Progenitor cell of endocrine pancreas (in vitro differentiated cells): Measurements from ENCODE around the gene KRT6C. TPM values are rescaled to one million over a fixed set of nuclear protein-coding genes. Genes with fewer than 3 reads are reported as not detected.

Experiments used
- DNase-seq: peaks from one replicate; pipeline ENCODE4 v3.0.0; 2021; ENCODE audit warnings: low spot score; ENCODE audit not compliant: unreplicated experiment
- H3K27ac Mint-ChIP-seq: 2 replicates; pipeline ENCODE4 v1.8.0; 2021; ENCODE audit warnings: mild to moderate bottlenecking, moderate library complexity, mixed read lengths
- H3K27me3 Mint-ChIP-seq: 2 replicates; pipeline ENCODE4 v1.8.0; 2021; ENCODE audit warnings: mixed read lengths
- H3K36me3 Mint-ChIP-seq: 2 replicates; pipeline ENCODE4 v1.8.0; 2022; ENCODE audit warnings: mixed read lengths; ENCODE audit not compliant: insufficient read depth
- H3K4me1 Mint-ChIP-seq: 2 replicates; pipeline ENCODE4 v1.8.0; 2021; ENCODE audit warnings: low read depth, mixed read lengths
- H3K4me3 Mint-ChIP-seq: 2 replicates; pipeline ENCODE4 v1.8.0; 2021; ENCODE audit warnings: low read depth, mild to moderate bottlenecking, moderate library complexity, mixed read lengths
- H3K9me3 Mint-ChIP-seq: 2 replicates; pipeline ENCODE4 v1.8.0; 2021; ENCODE audit warnings: low read depth, mixed read lengths
- total RNA-seq: library from RNA; stranded (reverse); gene quantifications from 2 replicates; pipeline ENCODE4 v1.2.1, GENCODE V29; 2021
- TF ChIP-seq, protein P1 (sequence below): fragments of 200-600 bp; sonication (generic); IDR thresholded peaks from one replicate; pipeline ENCODE4 v1.5.0; 2021; ENCODE audit warnings: antibody characterized with exemption, mild to moderate bottlenecking; ENCODE audit not compliant: unreplicated experiment

KRT6C gene
- total RNA-seq, 1 donor from 2014 or later = not detected

DNA sequence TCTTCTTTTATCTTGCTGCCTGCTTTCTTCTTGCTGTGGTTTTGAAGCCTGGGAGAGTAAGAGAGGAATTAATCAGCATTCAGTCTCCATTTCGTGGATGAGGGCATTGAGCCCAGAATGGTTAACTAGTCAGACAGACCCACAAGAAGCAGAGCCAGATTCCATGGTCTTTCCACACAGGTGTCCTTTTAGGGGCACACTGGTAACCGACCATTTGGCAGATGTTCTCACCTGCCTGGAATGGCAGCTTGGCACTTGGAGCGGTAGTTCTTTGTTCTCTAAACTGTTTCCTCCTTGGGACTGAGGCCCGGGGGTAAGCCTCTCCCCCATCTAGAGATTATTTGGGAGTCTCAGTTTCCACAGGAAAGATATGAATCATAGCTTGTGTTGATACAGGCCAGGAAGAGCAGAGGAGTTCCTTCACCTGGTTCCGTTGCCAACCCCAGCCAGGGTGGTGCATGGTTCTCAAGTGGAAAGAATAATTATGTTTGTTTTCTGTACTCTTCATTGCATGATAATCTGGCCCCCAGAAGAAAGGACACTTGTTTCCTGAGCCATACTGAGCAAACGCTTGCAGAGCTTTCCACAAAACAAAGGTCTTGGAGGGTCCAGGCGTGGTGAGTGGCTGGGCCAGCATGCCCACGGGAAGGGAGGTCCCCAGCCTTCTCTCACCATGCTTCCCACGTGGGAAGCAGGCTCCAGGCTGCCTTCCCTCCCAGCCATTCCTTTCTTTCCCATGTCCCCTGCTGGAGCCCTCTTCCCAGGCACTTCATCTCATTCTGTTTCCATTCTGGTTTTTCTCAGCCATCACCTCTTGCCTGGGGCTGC lies 37.4 kb downstream of the KRT6C start:
- H3K9me3 Mint-ChIP-seq = no peaks in the 10 kb centered on the region
- no peak overlapping the region for H3K27ac Mint-ChIP-seq
- no peaks in the 10 kb centered on the region for H3K36me3 Mint-ChIP-seq
- peaks cover 18% of the 10 kb centered on the region for H3K27me3 Mint-ChIP-seq
- DNase-seq = no peak
- TF ChIP-seq, protein P1, sequence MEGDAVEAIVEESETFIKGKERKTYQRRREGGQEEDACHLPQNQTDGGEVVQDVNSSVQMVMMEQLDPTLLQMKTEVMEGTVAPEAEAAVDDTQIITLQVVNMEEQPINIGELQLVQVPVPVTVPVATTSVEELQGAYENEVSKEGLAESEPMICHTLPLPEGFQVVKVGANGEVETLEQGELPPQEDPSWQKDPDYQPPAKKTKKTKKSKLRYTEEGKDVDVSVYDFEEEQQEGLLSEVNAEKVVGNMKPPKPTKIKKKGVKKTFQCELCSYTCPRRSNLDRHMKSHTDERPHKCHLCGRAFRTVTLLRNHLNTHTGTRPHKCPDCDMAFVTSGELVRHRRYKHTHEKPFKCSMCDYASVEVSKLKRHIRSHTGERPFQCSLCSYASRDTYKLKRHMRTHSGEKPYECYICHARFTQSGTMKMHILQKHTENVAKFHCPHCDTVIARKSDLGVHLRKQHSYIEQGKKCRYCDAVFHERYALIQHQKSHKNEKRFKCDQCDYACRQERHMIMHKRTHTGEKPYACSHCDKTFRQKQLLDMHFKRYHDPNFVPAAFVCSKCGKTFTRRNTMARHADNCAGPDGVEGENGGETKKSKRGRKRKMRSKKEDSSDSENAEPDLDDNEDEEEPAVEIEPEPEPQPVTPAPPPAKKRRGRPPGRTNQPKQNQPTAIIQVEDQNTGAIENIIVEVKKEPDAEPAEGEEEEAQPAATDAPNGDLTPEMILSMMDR = no peak
- peaks cover 21% of the 10 kb centered on the region for H3K4me1 Mint-ChIP-seq
- H3K4me3 Mint-ChIP-seq = no peak overlapping the region

DNA sequence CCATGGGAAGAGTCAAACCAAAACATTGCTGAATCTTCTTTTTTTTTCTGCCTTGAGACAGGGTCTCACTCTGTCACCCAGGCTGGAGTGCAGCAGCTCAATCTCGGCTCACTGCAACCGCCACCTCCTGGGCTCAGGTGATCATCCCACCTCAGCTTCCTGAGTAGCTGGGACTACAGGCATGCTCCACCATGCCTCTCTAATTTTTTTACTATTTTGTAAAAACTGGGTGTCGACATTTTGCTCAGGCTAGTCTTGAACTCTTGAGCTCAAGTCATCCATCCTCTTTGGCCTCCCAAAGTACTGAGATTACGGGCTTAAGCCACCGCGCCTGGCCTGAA lies 38.0 kb downstream of the KRT6C start:
- Mint-ChIP-seq H3K4me3 (no peak overlapping the region), H3K27ac (no peak overlapping the region), H3K36me3 (no peaks in the 10 kb centered on the region), H3K9me3 (no peaks in the 10 kb centered on the region), H3K27me3 (peaks cover 23% of the 10 kb centered on the region), H3K4me1 (peaks cover 15% of the 10 kb centered on the region)
- no peak for DNase-seq
- TF ChIP-seq, protein P1 = no peak

DNA sequence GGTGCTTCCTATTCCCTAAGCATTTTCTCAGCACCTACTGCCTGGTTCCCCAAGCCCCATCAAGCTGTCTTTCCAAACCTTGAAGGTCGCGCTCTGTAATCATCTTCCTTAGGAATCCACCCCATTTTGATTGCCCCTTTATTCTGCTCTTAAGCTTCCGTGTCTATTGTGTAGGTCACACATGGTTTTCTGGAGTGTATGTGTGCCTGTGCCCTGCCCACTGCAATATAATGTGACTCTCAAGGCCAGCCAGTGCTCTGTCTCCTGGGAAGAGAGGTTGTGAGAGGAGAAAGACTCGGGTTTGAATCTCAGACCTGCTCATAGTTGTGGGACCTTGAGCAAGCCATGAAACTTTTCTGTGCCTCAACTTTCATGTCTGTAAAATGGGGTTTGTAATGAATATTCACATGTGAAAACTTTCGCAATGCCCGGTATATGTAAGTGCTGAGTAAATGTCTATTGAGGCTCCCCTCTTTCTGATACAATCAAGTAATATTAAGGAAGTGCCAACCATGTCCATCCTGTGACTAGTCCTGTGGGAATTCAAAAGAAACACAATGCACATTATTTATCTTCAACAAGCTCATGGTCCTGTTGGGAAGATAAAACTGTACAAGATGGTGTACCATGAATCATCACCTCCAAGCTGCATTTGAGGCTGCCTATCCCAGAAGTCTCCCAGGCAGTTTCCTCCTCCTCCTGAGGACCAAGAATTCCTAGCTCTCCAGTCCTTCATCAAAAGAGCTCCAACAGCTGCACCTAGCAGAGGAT lies 38.7 kb downstream of the KRT6C start:
- no peak for DNase-seq
- H3K4me1 Mint-ChIP-seq = peaks cover 14% of the 10 kb centered on the region
- H3K36me3 Mint-ChIP-seq = no peaks in the 10 kb centered on the region
- H3K4me3 Mint-ChIP-seq = no peak overlapping the region
- H3K27ac Mint-ChIP-seq = no peak overlapping the region
- TF ChIP-seq, protein P1 = no peak
- peaks cover 30% of the 10 kb centered on the region for H3K27me3 Mint-ChIP-seq
- no peaks in the 10 kb centered on the region for H3K9me3 Mint-ChIP-seq

DNA sequence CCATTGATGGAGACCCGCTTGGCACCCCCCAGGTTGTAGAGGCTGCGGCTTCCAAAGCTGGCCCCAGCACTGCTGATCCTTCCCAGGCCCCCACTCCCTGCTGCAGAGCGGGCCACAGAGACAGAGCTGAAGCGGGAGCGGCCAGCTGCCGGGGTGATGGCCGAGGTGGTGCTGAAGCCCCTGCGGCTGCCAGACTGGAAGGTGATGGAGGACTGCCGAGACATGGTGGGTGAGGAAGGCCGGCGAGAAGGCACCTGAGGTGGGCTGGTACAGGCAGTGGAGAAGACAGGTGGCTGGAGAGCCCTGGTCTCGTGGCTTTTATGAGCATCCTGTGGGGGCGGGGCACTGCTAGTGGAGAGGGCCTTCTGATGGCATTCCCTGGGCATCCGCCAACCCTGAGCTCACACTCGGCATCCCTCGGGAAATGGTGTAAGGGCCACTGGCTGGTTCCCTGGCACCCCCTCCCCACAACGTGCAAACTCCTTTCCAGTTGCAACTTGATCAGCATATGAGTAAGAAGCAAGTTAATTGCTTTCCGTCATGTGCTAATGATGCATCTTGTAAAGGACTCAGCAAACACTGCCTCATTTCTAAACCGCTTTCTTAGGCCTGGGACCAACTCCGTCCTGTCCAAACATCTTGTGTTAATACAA lies 39.4 kb downstream of the KRT6C start, which contains the start of gene KRT75:
KRT75 (minus strand) TSS at position 291 of the 653 bp plus-strand sequence; CDS start at position 224, 67 bp downstream.
- TF ChIP-seq, protein P1 = no peak
- DNase-seq = no peak
- Mint-ChIP-seq H3K9me3 (no peaks in the 10 kb centered on the region), H3K36me3 (no peaks in the 10 kb centered on the region), H3K27me3 (peaks cover 37% of the 10 kb centered on the region), H3K27ac (no peak within 1 kb of the TSS), H3K4me3 (no peak within 1 kb of the TSS), H3K4me1 (peaks cover 14% of the 10 kb centered on the region)

DNA sequence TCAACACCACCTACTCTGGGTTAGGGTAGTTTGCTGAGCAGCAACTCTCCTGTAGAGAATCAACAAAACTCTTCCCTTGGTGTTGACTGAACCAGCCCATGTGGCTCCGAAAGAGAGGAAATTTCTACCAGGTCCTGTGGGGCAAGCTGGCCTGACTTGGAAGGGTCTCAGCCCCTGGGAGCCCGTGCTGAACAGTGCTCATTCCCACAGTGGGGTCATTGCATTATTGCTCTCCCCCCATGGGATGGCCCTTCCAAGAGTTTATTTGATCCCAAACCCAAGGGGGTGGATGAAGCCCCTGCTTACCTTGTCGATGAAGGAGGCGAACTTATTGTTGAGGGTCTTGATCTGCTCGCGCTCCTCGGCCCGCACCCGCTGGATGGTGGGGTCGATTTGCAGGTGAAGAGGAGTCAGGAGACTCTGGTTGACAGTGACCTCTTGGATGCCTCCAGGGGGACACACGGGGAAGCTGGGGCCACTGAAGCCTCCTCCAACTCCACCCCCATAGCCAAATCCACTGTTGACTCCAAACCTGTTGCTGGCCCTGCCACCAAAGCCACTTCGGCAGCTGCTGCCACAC lies 40.0 kb downstream of the KRT6C start:
- Mint-ChIP-seq H3K9me3 (no peaks in the 10 kb centered on the region), H3K36me3 (no peaks in the 10 kb centered on the region), H3K27me3 (peaks cover 42% of the 10 kb centered on the region), H3K4me1 (peaks cover 14% of the 10 kb centered on the region), H3K4me3 (no peak overlapping the region), H3K27ac (no peak overlapping the region)
- DNase-seq = no peak
- TF ChIP-seq, protein P1 = no peak
